ENCODE results near the gene FXYD6. TPM values are rescaled to one million over a fixed set of nuclear protein-coding genes. Genes with fewer than 3 reads are reported as not detected.
"Not testable (repeated sequence)": the region's sequence is repeated elsewhere in the genome, so short reads cannot be mapped to it uniquely, and the experiment has no call there.

Gene FXYD6, protein sequence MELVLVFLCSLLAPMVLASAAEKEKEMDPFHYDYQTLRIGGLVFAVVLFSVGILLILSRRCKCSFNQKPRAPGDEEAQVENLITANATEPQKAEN
- polyA plus RNA-seq (2011; rRNA removed), result 19.8 and 21.4 TPM in 2 replicates
- polyA minus RNA-seq (2011; rRNA and poly(A)+ RNA removed), result 9.7 and 11.8 TPM in 2 replicates

DNA sequence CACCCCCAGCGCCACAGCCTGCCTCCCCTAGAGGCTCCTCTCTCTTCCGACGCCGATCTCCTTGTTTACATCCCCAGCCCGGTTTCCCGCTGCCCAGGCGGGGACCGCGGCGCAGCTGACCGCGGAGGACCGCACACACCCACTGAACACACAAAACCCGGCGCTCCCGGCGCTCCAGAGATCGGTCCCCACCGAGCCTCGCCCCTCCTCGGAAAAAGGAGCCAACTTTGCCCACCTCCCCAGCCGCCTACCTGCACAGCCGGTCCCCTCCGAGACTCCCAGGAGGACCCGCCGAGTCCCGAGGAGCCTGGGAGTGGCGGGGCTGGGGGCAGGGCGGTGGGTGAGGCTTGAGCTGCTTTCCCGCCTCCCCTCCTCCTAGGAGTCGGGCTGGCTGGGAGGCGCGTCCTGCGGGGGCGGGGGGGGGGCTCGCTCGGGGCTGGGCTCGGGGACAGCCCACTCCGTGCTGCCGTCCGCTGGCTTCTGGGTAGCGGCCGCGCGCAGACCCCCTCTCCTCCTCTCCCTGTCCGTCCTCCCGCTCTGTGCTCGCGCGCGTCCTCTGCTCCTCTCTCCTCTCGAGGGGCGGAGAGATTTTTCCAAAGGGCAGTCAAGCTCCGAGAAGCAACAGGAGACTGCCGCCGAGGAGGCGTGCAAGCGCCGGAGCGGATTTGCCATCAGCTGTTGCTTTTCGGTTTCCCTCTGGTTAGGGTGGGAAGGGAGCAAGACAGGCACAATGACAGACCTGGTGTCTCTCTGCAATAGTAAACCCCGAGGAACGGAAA, at the start of gene FXYD6:
Gene FXYD6 (minus strand): TSS at position 318 of the 779 bp plus-strand sequence. CDS start 33,882 bp downstream, outside the sequence.
- no peak for DNase-seq (ENCODE audit: low read depth, low spot score)
- POLR2A ChIA-PET, result no interaction called here
- H3K9me3 ChIP-seq (ENCODE audit: control insufficient read depth, insufficient read depth, low read length), result no peaks in the 10 kb centered on the region
- CTCF ChIA-PET, result interaction anchor here (0.6 to 2.2 kb wide), 4 partner anchors 28 to 630 kb away, joined by 3 to 10 read pairs (median 5); no protein-coding TSS in a partner anchor
- no peak for TF ChIP-seq CTCF (IDR thresholded peaks at IDR 0.05; ENCODE audit: low read depth, low read length)
- H3K27ac ChIP-seq (ENCODE audit: low read depth, low read length), result no peak within 1 kb of the TSS
- H3K4me3 ChIP-seq (ENCODE audit: low read depth, low read length), result peak within 1 kb of the TSS; percentile 59
- H3K27me3 ChIP-seq (ENCODE audit: control insufficient read depth, insufficient read depth, low read length), result peaks cover 50% of the 10 kb centered on the region

DNA sequence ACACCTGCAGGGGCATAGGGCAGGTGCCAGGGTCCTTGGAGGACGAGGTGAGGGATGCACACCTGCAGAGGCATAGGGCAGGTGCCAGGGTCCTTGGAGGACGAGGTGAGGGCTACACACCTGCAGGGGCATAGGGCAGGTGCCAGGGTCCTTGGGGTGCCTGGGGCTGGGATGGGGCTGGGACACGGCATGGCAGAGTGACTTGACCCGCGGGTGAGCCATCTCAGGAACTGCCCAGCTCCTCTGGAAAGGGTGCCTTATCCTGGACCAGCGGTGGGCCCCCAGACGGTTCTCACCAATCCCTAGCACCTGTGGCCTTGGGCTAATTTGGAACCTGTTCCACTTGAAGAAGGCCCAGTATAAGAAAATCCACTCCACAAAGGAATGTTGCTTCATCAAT, 49.7 kb upstream of the FXYD6 start:
- DNase-seq (ENCODE audit: low read depth, low spot score); POLR2A ChIA-PET; H3K9me3 ChIP-seq (ENCODE audit: control insufficient read depth, insufficient read depth, low read length); H3K27ac ChIP-seq (ENCODE audit: low read depth, low read length); H3K4me3 ChIP-seq (ENCODE audit: low read depth, low read length): not testable (repeated sequence)
- CTCF ChIA-PET, result interaction anchor here (1.0 kb wide), 1 partner anchor 20 kb away, joined by 3 read pairs; no protein-coding TSS in a partner anchor
- H3K27me3 ChIP-seq (ENCODE audit: control insufficient read depth, insufficient read depth, low read length), result peaks cover 16% of the 10 kb centered on the region

GRCh38 chr11:117925198-117925925, 48.9 kb upstream of the FXYD6 start:
- TF ChIP-seq CTCF (IDR thresholded peaks at IDR 0.05; ENCODE audit: low read depth, low read length), result no peak
- POLR2A ChIA-PET, result no interaction called here
- peaks cover 16% of the 10 kb centered on the region for H3K27me3 ChIP-seq (ENCODE audit: control insufficient read depth, insufficient read depth, low read length)
- DNase-seq (ENCODE audit: low read depth, low spot score), result no peak
- no peak overlapping the region for H3K27ac ChIP-seq (ENCODE audit: low read depth, low read length)
- CTCF ChIA-PET, result interaction anchor here (1.3 kb wide), 1 partner anchor 22 kb away, joined by 5 read pairs; no protein-coding TSS in a partner anchor
- H3K4me3 ChIP-seq (ENCODE audit: low read depth, low read length), result no peak overlapping the region
- H3K9me3 ChIP-seq (ENCODE audit: control insufficient read depth, insufficient read depth, low read length), result no peaks in the 10 kb centered on the region

DNA sequence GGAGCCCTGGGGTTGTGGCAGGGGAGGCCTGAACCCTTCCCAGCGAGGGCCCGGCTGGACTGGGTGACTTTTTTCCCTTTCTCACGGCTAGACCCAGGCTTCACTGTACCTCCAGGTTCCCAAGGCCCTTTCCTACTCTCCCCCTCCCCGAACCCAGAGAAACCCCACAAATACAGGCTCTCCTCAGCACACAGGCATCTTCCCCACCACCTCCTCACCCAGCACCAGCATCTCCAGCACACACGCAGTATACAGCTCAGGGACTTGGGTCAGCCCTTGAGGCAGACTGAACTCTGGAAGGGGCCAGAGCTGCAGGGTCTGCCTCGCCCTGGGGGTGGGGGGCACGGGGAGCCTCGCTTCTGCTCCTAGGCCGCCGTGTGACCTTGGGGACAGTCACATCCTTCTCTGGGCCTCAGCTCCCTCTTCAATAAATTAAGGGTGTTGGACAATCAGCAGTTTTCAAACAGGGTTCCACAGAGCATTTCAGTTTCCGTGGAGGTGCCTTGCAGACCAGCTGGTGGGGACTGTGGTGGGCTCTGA, 48.2 kb upstream of the FXYD6 start:
- Histone ChIP-seq H3K27me3 (ENCODE audit: control insufficient read depth, insufficient read depth, low read length) (peaks cover 12% of the 10 kb centered on the region), H3K9me3 (ENCODE audit: control insufficient read depth, insufficient read depth, low read length) (no peaks in the 10 kb centered on the region), H3K27ac (ENCODE audit: low read depth, low read length) (no peak overlapping the region), H3K4me3 (ENCODE audit: low read depth, low read length) (no peak overlapping the region)
- CTCF ChIA-PET, result interaction anchor here (1.3 kb wide), 1 partner anchor 22 kb away, joined by 5 read pairs; no protein-coding TSS in a partner anchor
- no peak for TF ChIP-seq CTCF (IDR thresholded peaks at IDR 0.05; ENCODE audit: low read depth, low read length)
- POLR2A ChIA-PET, result no interaction called here
- DNase-seq (ENCODE audit: low read depth, low spot score), result no peak

DNA sequence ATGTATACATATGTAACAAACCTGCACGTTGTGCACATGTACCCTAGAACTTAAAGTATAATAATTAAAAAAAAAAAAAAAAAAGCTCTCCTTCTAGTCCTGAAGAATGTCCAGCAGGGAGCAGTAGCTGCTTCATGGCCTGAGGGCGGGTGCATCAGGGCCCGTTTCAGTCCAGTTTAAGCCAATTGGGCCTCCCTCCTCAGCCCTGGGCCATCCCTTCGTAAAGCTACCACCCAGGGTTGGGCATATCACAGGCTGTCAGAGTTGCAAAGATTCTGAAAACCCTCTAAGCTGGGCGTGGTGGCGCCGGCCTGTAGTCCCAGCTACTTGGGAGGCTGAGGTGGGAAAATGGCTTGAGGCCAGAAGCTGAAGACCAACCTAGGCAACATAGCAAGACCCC, 47.3 kb upstream of the FXYD6 start:
- CTCF ChIA-PET, result no interaction called here
- no peak overlapping the region for H3K27ac ChIP-seq (ENCODE audit: low read depth, low read length)
- DNase-seq (ENCODE audit: low read depth, low spot score), result no peak

More for the DNA sequence above, 47.3 kb upstream of the FXYD6 start:
- no peak for TF ChIP-seq CTCF (IDR thresholded peaks at IDR 0.05; ENCODE audit: low read depth, low read length)
- Histone ChIP-seq H3K27me3 (ENCODE audit: control insufficient read depth, insufficient read depth, low read length) (peaks cover 9% of the 10 kb centered on the region), H3K4me3 (ENCODE audit: low read depth, low read length) (no peak overlapping the region), H3K9me3 (ENCODE audit: control insufficient read depth, insufficient read depth, low read length) (no peaks in the 10 kb centered on the region)
- POLR2A ChIA-PET, result no interaction called here
